Caco-2 (cell line): ENCODE data around the gene ATP1A3. TPM values are rescaled to one million over a fixed set of nuclear protein-coding genes. Genes with fewer than 3 reads are reported as not detected.
"Not testable (repeated sequence)": the region's sequence is repeated elsewhere in the genome, so short reads cannot be mapped to it uniquely, and the experiment has no call there.

Experiments
- BruUV-seq: library from RNA; stranded (reverse); fragments of 400-500 nt; replicated peaks from 2 replicates; lab custom pipeline; 2021; lab: Mats Ljungman, UMichigan
- CTCF ChIA-PET: fragments of 300-600 bp; sonication (Branson Sonifier 250); formaldehyde crosslinking; loops from one replicate; lab custom pipeline; 2022; ENCODE audit warnings: antibody characterized with exemption; lab: Charles Lee
- POLR2A ChIA-PET: fragments of 300-600 bp; sonication (Branson Sonifier 250); formaldehyde crosslinking; loops from one replicate; lab custom pipeline; 2022; ENCODE audit warnings: antibody characterized with exemption; lab: Charles Lee
- DNase-seq, 2 experiments: peaks; one replicate each; pipeline versions ENCODE4 v3.0.0 to v3.0.0-alpha.2; 2020 to 2022
- H3K27me3 ChIP-seq: replicated peaks from 2 replicates; pipeline ENCODE4 v1.6.0; 2011; ENCODE audit warnings: low read length; ENCODE audit not compliant: control insufficient read depth, insufficient read depth
- H3K36me3 ChIP-seq: 2 replicates; pipeline ENCODE4 v1.5.1; 2011; ENCODE audit warnings: low read length; ENCODE audit not compliant: control insufficient read depth, insufficient read depth
- H3K4me1 ChIP-seq: fragments of 250-450 bp; sonication (Bioruptor Pico); 2 replicates; pipeline ENCODE4 v1.5.1; 2020; ENCODE audit warnings: mild to moderate bottlenecking
- H3K4me3 ChIP-seq: 2 replicates; pipeline ENCODE4 v1.5.1; 2011; ENCODE audit warnings: low read depth, mild to moderate bottlenecking, control low read depth, low read length
- H3K9me3 ChIP-seq: fragments of 250-450 bp; sonication (Bioruptor Pico); 2 replicates; pipeline ENCODE4 v1.5.1; 2020; ENCODE audit warnings: mild to moderate bottlenecking, moderate library complexity
- H3K27ac Mint-ChIP-seq: one replicate; pipeline ENCODE4 v1.8.0; 2022; ENCODE audit warnings: mixed read lengths; ENCODE audit not compliant: unreplicated experiment
- H3K27me3 Mint-ChIP-seq: one replicate; pipeline ENCODE4 v1.8.0; 2022; ENCODE audit warnings: mixed read lengths; ENCODE audit not compliant: insufficient read depth, unreplicated experiment
- H3K36me3 Mint-ChIP-seq: one replicate; pipeline ENCODE4 v1.8.0; 2022; ENCODE audit warnings: mild to moderate bottlenecking, mixed read lengths; ENCODE audit not compliant: insufficient read depth, unreplicated experiment
- H3K4me1 Mint-ChIP-seq: one replicate; pipeline ENCODE4 v1.8.0; 2022; ENCODE audit warnings: low read depth, mixed read lengths; ENCODE audit not compliant: unreplicated experiment
- H3K4me3 Mint-ChIP-seq: one replicate; pipeline ENCODE4 v1.8.0; 2022; ENCODE audit warnings: mild to moderate bottlenecking, moderate library complexity, mixed read lengths; ENCODE audit not compliant: unreplicated experiment
- H3K9me3 Mint-ChIP-seq: one replicate; pipeline ENCODE4 v1.8.0; 2022; ENCODE audit warnings: mixed read lengths; ENCODE audit not compliant: unreplicated experiment
- intact Hi-C: fragments of 100-400 bp; cut with micrococcal nuclease; formaldehyde crosslinking; loops from one replicate; pipeline ENCODE4 v1.10.0; 2022; ENCODE audit not compliant: unreplicated experiment
- total RNA-seq: library from RNA; stranded (reverse); gene quantifications from 2 replicates; pipeline ENCODE4 v1.2.3, GENCODE V29; 2022
- TF ChIP-seq, protein P1 (sequence below), 2 experiments: fragments of 200-600 bp in 1 of 2; IDR thresholded peaks; 1 replicate in 1 of 2; 2 replicates in 1 of 2; pipeline versions ENCODE4 v1.5.1 to v1.8.0; 2011 to 2022; ENCODE audit warnings: antibody characterized with exemption in 1 of 2, control low read depth in 1 of 2, inconsistent platforms in 1 of 2, low read depth in 1 of 2, low read length in 1 of 2, mild to moderate bottlenecking in 1 of 2, moderate library complexity in 1 of 2; ENCODE audit not compliant: insufficient read depth in 1 of 2, severe bottlenecking in 1 of 2, unreplicated experiment in 1 of 2

The ATP1A3 gene
- total RNA-seq, 1 experiment from 2014 or later, result 0.54 TPM

DNA sequence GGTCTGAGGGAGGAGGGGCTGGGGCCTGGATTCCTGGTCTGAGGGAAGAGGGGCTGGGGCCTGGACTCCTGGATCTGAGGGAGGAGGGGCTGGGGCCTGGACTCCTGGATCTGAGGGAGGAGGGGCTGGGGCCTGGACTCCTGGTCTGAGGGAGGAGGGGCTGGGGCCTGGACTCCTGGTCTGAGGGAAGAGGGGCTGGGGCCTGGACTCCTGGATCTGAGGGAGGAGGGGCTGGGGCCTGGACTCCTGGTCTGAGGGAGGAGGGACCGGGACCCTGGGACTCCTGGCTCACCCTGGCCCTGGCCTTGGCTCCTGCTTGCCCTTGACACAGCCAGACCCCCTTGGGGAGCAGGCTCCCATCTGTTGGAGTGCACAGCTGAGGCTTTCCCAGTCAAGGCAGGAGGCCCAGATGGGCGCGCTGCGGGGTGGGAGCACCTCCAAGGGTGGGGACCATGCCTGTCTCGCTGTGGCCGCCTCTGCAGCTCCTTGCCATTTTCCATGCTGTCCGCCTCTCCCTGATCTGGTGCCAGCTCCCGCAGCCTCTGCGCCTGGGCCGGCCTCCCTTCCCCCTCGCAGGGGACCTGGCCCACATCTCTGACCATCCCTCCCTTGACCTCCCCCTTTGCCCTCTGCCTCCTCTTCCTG lies 2.0 kb downstream of the ATP1A3 start:
- DNase-seq, H3K36me3 ChIP-seq, H3K9me3 Mint-ChIP-seq, intact Hi-C loops, H3K27ac Mint-ChIP-seq, H3K4me3 ChIP-seq, BruUV-seq, H3K4me1 Mint-ChIP-seq, POLR2A ChIA-PET, H3K36me3 Mint-ChIP-seq, H3K27me3 ChIP-seq, H3K9me3 ChIP-seq, H3K4me1 ChIP-seq, H3K4me3 Mint-ChIP-seq: not testable (repeated sequence)
- CTCF ChIA-PET, result interaction anchor here (0.6 kb wide), 2 partner anchors 37 to 104 kb away, joined by 3 to 11 read pairs; no protein-coding TSS in a partner anchor
- H3K27me3 Mint-ChIP-seq, result peaks cover 28% of the 10 kb centered on the region

GRCh38 chr19:41991025-41991424 lies 3.0 kb downstream of the ATP1A3 start:
- TF ChIP-seq, protein P1, sequence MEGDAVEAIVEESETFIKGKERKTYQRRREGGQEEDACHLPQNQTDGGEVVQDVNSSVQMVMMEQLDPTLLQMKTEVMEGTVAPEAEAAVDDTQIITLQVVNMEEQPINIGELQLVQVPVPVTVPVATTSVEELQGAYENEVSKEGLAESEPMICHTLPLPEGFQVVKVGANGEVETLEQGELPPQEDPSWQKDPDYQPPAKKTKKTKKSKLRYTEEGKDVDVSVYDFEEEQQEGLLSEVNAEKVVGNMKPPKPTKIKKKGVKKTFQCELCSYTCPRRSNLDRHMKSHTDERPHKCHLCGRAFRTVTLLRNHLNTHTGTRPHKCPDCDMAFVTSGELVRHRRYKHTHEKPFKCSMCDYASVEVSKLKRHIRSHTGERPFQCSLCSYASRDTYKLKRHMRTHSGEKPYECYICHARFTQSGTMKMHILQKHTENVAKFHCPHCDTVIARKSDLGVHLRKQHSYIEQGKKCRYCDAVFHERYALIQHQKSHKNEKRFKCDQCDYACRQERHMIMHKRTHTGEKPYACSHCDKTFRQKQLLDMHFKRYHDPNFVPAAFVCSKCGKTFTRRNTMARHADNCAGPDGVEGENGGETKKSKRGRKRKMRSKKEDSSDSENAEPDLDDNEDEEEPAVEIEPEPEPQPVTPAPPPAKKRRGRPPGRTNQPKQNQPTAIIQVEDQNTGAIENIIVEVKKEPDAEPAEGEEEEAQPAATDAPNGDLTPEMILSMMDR (IDR thresholded peaks at IDR 0.05; ENCODE audit: insufficient read depth in 1 of 2, low read depth in 1 of 2, low read length in 1 of 2, severe bottlenecking in 1 of 2, unreplicated experiment in 1 of 2), result no peak
- H3K4me3 Mint-ChIP-seq, result no peak overlapping the region
- Histone ChIP-seq H3K4me1 (peaks cover 6% of the 10 kb centered on the region), H3K4me3 (no peak overlapping the region), H3K9me3 (no peaks in the 10 kb centered on the region), H3K27me3 (peaks cover 4% of the 10 kb centered on the region), H3K36me3 (no peaks in the 10 kb centered on the region)
- no peaks in the 10 kb centered on the region for H3K4me1 Mint-ChIP-seq
- intact Hi-C loops, result no loop called here
- ChIA-PET CTCF (no interaction called here), POLR2A (no interaction called here)
- peaks cover 22% of the 10 kb centered on the region for H3K27me3 Mint-ChIP-seq
- H3K36me3 Mint-ChIP-seq, result peaks cover 4% of the 10 kb centered on the region
- no peaks in the 10 kb centered on the region for H3K9me3 Mint-ChIP-seq
- BruUV-seq, result no TSS peak
- no peak for DNase-seq
- H3K27ac Mint-ChIP-seq, result no peak overlapping the region

DNA sequence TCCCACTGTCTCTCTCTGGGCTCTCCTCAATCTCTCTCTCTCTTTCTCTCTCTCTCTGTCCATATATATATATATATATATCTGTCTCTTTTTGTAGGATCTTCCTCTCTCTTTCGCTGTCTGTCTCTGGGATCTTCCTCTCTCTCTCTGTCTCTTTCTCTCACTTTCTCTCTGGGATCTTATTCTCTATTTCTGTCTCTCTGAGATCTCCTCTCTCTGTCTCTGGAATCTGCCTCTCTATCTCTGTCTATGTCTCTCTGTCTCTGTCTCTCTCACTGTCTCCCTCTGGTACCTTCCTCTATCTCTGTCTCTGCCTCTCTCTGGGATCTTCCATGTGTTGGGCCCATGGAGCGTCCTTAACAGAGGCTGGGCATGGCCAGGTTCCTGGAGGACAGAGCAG lies 3.4 kb downstream of the ATP1A3 start:
- Histone ChIP-seq H3K36me3 (no peaks in the 10 kb centered on the region), H3K27me3 (peaks cover 4% of the 10 kb centered on the region), H3K4me3 (no peak overlapping the region), H3K9me3 (no peaks in the 10 kb centered on the region), H3K4me1 (peaks cover 6% of the 10 kb centered on the region)
- Mint-ChIP-seq H3K27ac (no peak overlapping the region), H3K36me3 (peaks cover 4% of the 10 kb centered on the region), H3K27me3 (peaks cover 20% of the 10 kb centered on the region), H3K4me3 (no peak overlapping the region), H3K9me3 (no peaks in the 10 kb centered on the region), H3K4me1 (no peaks in the 10 kb centered on the region)
- DNase-seq, result no peak
- BruUV-seq, result no TSS peak
- ChIA-PET POLR2A (no interaction called here), CTCF (no interaction called here)
- TF ChIP-seq, protein P1 (IDR thresholded peaks at IDR 0.05; ENCODE audit: insufficient read depth in 1 of 2, low read depth in 1 of 2, low read length in 1 of 2, severe bottlenecking in 1 of 2, unreplicated experiment in 1 of 2), result no peak
- intact Hi-C loops, result no loop called here
